B cell (primary cell): ENCODE results near the gene TXNDC11. TPM values are rescaled to one million over a fixed set of nuclear protein-coding genes. Genes with fewer than 3 reads are reported as not detected.

Experiments
- ATAC-seq: fragments of 200-7000 bp; cut with Tn5 transposase; one replicate; pipeline ENCODE4 v1.10.0; 2021; ENCODE audit warnings: low read depth, mild to moderate bottlenecking, moderate number of reproducible peaks, moderate library complexity
- CTCF ChIA-PET: fragments of 350-600 bp; sonication (Branson Sonifier 250); formaldehyde crosslinking; loops from one replicate; lab custom pipeline; 2021; ENCODE audit warnings: antibody characterized with exemption, inconsistent platforms; lab: Charles Lee
- POLR2A ChIA-PET: fragments of 350-600 bp; sonication (Branson Sonifier 250); formaldehyde crosslinking; loops from one replicate; lab custom pipeline; 2021; ENCODE audit warnings: antibody characterized with exemption; lab: Charles Lee
- DNase-seq: peaks from one replicate; pipeline ENCODE4 v3.0.0; 2013
- H2AFZ ChIP-seq: 2 replicates; pipeline ENCODE4 v1.6.1; 2012; ENCODE audit warnings: mild to moderate bottlenecking, low read depth, low read length; ENCODE audit not compliant: insufficient read depth, poor library complexity, severe bottlenecking
- H3K27ac ChIP-seq, 2 donors: 1 replicate in 1 of 2; 2 replicates in 1 of 2; pipeline ENCODE4 v1.5.1; 2012 to 2013; ENCODE audit warnings: low read length in 2 of 2, mild to moderate bottlenecking in 2 of 2, moderate library complexity in 1 of 2
- H3K27me3 ChIP-seq, 4 experiments: fragments of 200-600 bp in 1 of 4; sonication (generic) in 1 of 4; replicated peaks in 1 of 4; 1 replicate in 2 of 4; 2 replicates in 2 of 4; pipeline versions ENCODE4 v1.6.1 to v1.7.0; 2013 to 2016; ENCODE audit warnings: low read length in 3 of 4, mild to moderate bottlenecking in 2 of 4, mixed read lengths in 1 of 4, moderate library complexity in 1 of 4; ENCODE audit not compliant: insufficient read depth in 4 of 4, control insufficient read depth in 3 of 4; ENCODE audit errors: control extremely low read depth in 1 of 4
- H3K36me3 ChIP-seq, 2 experiments: replicated peaks in 1 of 2; 1 replicate in 1 of 2; 2 replicates in 1 of 2; pipeline versions ENCODE4 v1.6.1 to v1.7.1; 2013; ENCODE audit warnings: low read length in 1 of 2; ENCODE audit not compliant: insufficient read depth in 2 of 2, control insufficient read depth in 1 of 2; ENCODE audit errors: control extremely low read depth in 1 of 2, extremely low read depth in 1 of 2
- H3K4me1 ChIP-seq, 2 donors: fragments of 200-600 bp in 1 of 2; sonication (generic) in 1 of 2; 1 replicate in 1 of 2; 2 replicates in 1 of 2; pipeline versions ENCODE4 v1.5.1 to v1.6.1; 2013 to 2017; ENCODE audit warnings: low read length in 2 of 2; ENCODE audit not compliant: control insufficient read depth in 2 of 2, insufficient read depth in 2 of 2
- H3K4me2 ChIP-seq: replicated peaks from 2 replicates; pipeline ENCODE3; 2012; ENCODE audit warnings: mild to moderate bottlenecking, low read depth, low read length; ENCODE audit not compliant: poor library complexity, severe bottlenecking
- H3K4me3 ChIP-seq, 5 experiments: fragments of 200-600 bp in 1 of 5; sonication (generic) in 1 of 5; 1 replicate in 3 of 5; 2 replicates in 2 of 5; pipeline versions ENCODE4 v1.5.1 to v1.7.0; 2011 to 2016; ENCODE audit warnings: low read length in 4 of 5, mild to moderate bottlenecking in 4 of 5, low read depth in 2 of 5, control low read depth in 1 of 5, moderate library complexity in 1 of 5; ENCODE audit not compliant: insufficient read depth in 1 of 5; ENCODE audit errors: control extremely low read depth in 1 of 5, extremely low read depth in 1 of 5
- H3K79me2 ChIP-seq: fragments of 200-600 bp; sonication (generic); one replicate; pipeline ENCODE4 v1.6.0; 2016; ENCODE audit warnings: low read length; ENCODE audit not compliant: control insufficient read depth, insufficient read depth
- H3K9ac ChIP-seq: fragments of 200-600 bp; sonication (generic); 2 replicates; pipeline ENCODE4 v1.6.1; 2017; ENCODE audit warnings: mild to moderate bottlenecking, low read length, moderate library complexity
- H3K9me3 ChIP-seq, 3 donors: one replicate each; pipeline versions ENCODE4 v1.6.1 to v1.7.1; 2013; ENCODE audit warnings: low read length in 2 of 3; ENCODE audit not compliant: control insufficient read depth in 2 of 3, insufficient read depth in 1 of 3; ENCODE audit errors: control extremely low read depth in 1 of 3
- H4K20me1 ChIP-seq: 2 replicates; pipeline ENCODE4 v1.6.0; 2012; ENCODE audit warnings: mild to moderate bottlenecking, low read length; ENCODE audit not compliant: insufficient read depth, control insufficient read depth, poor library complexity, severe bottlenecking
- H3K27ac Mint-ChIP-seq: one replicate; pipeline ENCODE4 v1.8.0; 2021; ENCODE audit warnings: mixed read lengths
- H3K27me3 Mint-ChIP-seq: one replicate; pipeline ENCODE4 v1.8.0; 2021; ENCODE audit warnings: mixed read lengths
- H3K4me1 Mint-ChIP-seq: one replicate; pipeline ENCODE4 v1.8.0; 2021; ENCODE audit warnings: mixed read lengths
- H3K4me3 Mint-ChIP-seq: one replicate; pipeline ENCODE4 v1.8.0; 2021; ENCODE audit warnings: mixed read lengths
- H3K9me3 Mint-ChIP-seq: one replicate; pipeline ENCODE4 v1.8.0; 2022; ENCODE audit warnings: mixed read lengths; ENCODE audit not compliant: insufficient read depth
- EZH2 ChIP-seq: IDR thresholded peaks from 2 replicates; pipeline ENCODE4 v1.6.1; 2012; ENCODE audit warnings: borderline replicate concordance, low read depth, mild to moderate bottlenecking, moderate library complexity, low read length; ENCODE audit not compliant: insufficient read depth, poor library complexity, severe bottlenecking
- WGBS: methylation state at CpG from one replicate; pipeline ENCODE4 v1.1.5; 2013; ENCODE audit warnings: missing lambda C conversion rate; ENCODE audit not compliant: insufficient coverage; 5-methylcytosine and 5-hydroxymethylcytosine counted together
- intact Hi-C: fragments of 100-400 bp; cut with micrococcal nuclease; formaldehyde crosslinking; loops from one replicate; pipeline ENCODE4 v1.10.0; 2022
- polyA plus RNA-seq: library from polyadenylated mRNA; depleted of rRNA; stranded (reverse); fragments of >200 nt; gene quantifications from 2 replicates; pipeline ENCODE4 v1.2.3, GENCODE V29; 2012
- total RNA-seq, 2 donors: library from RNA; stranded (reverse); fragments of 120-200 nt in 1 of 2; gene quantifications; 1 replicate in 1 of 2; 2 replicates in 1 of 2; pipeline versions ENCODE4 v1.2.3 to v1.2.4, GENCODE V29; 2013 to 2022
- TF ChIP-seq, protein P1 (sequence below): fragments of 200-600 bp; IDR thresholded peaks from one replicate; pipeline ENCODE4 v1.8.0; 2022; ENCODE audit warnings: antibody characterized with exemption, mild to moderate bottlenecking

TXNDC11 gene
- total and polyA plus RNA-seq, 2 donors (not counting 1 experiment from before 2014, with no cell fraction given) = 50.2 to 76.9 TPM

- peaks cover 0 to 7% of the 10 kb centered on the region in 2 donors for H3K4me1 ChIP-seq
- no peak overlapping the region for H3K4me3 Mint-ChIP-seq
- peaks cover 5% of the 10 kb centered on the region for H3K79me2 ChIP-seq
- intact Hi-C loops = no loop called here
- H3K9me3 ChIP-seq = no peaks in the 10 kb centered on the region
- ATAC-seq = no peak
- H3K27ac ChIP-seq = peak overlapping the region in 1 of 2 donors; percentile 35
- H3K27me3 ChIP-seq = no peaks in the 10 kb centered on the region
- WGBS = 67% methylated on average over 2 of the region's 3 CpGs
- no peaks in the 10 kb centered on the region for H3K27me3 Mint-ChIP-seq
- peaks cover 0 to 55% of the 10 kb centered on the region in 2 experiments for H3K36me3 ChIP-seq
- peak overlapping the region; percentile 27 for H3K27ac Mint-ChIP-seq
- TF ChIP-seq EZH2 = no peak
- TF ChIP-seq, protein P1, sequence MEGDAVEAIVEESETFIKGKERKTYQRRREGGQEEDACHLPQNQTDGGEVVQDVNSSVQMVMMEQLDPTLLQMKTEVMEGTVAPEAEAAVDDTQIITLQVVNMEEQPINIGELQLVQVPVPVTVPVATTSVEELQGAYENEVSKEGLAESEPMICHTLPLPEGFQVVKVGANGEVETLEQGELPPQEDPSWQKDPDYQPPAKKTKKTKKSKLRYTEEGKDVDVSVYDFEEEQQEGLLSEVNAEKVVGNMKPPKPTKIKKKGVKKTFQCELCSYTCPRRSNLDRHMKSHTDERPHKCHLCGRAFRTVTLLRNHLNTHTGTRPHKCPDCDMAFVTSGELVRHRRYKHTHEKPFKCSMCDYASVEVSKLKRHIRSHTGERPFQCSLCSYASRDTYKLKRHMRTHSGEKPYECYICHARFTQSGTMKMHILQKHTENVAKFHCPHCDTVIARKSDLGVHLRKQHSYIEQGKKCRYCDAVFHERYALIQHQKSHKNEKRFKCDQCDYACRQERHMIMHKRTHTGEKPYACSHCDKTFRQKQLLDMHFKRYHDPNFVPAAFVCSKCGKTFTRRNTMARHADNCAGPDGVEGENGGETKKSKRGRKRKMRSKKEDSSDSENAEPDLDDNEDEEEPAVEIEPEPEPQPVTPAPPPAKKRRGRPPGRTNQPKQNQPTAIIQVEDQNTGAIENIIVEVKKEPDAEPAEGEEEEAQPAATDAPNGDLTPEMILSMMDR = no peak
- no peak overlapping the region for H3K9ac ChIP-seq
- H3K4me2 ChIP-seq = no peak overlapping the region
- DNase-seq = no peak
- peaks cover 10% of the 10 kb centered on the region for H4K20me1 ChIP-seq
- no peak overlapping the region for H3K4me3 ChIP-seq
- H2AFZ ChIP-seq = no peak overlapping the region
- H3K9me3 Mint-ChIP-seq = no peaks in the 10 kb centered on the region
- CTCF ChIA-PET = no interaction called here
- peaks cover 19% of the 10 kb centered on the region for H3K4me1 Mint-ChIP-seq
- POLR2A ChIA-PET = interaction anchor here (0.7 kb wide), 1 partner anchor 94 kb away, joined by 3 read pairs; no protein-coding TSS in a partner anchor
These were observed 20.2 kb downstream of the TXNDC11 start for GRCh38 chr16:11722468-11722808.

GRCh38 chr16:11721781-11722467 is 20.7 kb downstream of the TXNDC11 start:
- 97% methylated on average over 4 of the region's 4 CpGs for WGBS
- DNase-seq (no peak), ATAC-seq (no peak)
- no peak for TF ChIP-seq EZH2
- TF ChIP-seq, protein P1 = no peak
- intact Hi-C loops = no loop called here
- H3K9me3 Mint-ChIP-seq = no peaks in the 10 kb centered on the region
- Histone ChIP-seq H3K79me2 (peaks cover 9% of the 10 kb centered on the region), H2AFZ (no peak overlapping the region), H3K4me3 (no peak overlapping the region), H3K36me3 (peaks cover 0 to 55% of the 10 kb centered on the region in 2 experiments), H3K9me3 (no peaks in the 10 kb centered on the region), H3K9ac (no peak overlapping the region), H3K4me2 (no peak overlapping the region), H3K27me3 (no peaks in the 10 kb centered on the region), H3K4me1 (peaks cover 0 to 7% of the 10 kb centered on the region in 2 donors), H3K27ac (peak overlapping the region in 1 of 2 donors; percentile 35), H4K20me1 (peaks cover 10% of the 10 kb centered on the region)
- H3K4me1 Mint-ChIP-seq = peaks cover 19% of the 10 kb centered on the region
- H3K27ac Mint-ChIP-seq = peak overlapping the region; percentile 27
- H3K27me3 Mint-ChIP-seq = no peaks in the 10 kb centered on the region
- CTCF ChIA-PET = no interaction called here
- no peak overlapping the region for H3K4me3 Mint-ChIP-seq
- POLR2A ChIA-PET = no interaction called here
